HEK293T (cell line): ENCODE results near the gene DOK4.

Experiments
- CTCF ChIA-PET: fragments of 350-600 bp; formaldehyde crosslinking; extraction: SDS; loops from one replicate; lab custom pipeline; 2021; ENCODE audit warnings: antibody characterized with exemption, inconsistent platforms; lab: Yijun Ruan, JAX
- POLR2A ChIA-PET: fragments of 350-600 bp; formaldehyde crosslinking; extraction: SDS; loops from one replicate; lab custom pipeline; 2020; ENCODE audit warnings: antibody characterized with exemption, inconsistent platforms; lab: Yijun Ruan, JAX
- DNase-seq: peaks from one replicate; pipeline ENCODE4 v3.0.0; 2012; ENCODE audit warnings: mixed read lengths; ENCODE audit errors: extremely low spot score
- ARNT ChIP-seq: fragments of 450-650 bp; IDR thresholded peaks from 2 replicates; pipeline ENCODE4 v1.6.1; 2017; ENCODE audit warnings: mild to moderate bottlenecking
- BHLHE40 ChIP-seq: fragments of 450-650 bp; IDR thresholded peaks from 2 replicates; pipeline ENCODE4 v1.6.1; 2016; ENCODE audit warnings: mild to moderate bottlenecking, moderate library complexity, borderline replicate concordance
- CTBP1 ChIP-seq: fragments of 450-650 bp; IDR thresholded peaks from 2 replicates; pipeline ENCODE4 v1.6.1; 2016; ENCODE audit warnings: borderline replicate concordance
- ELF4 ChIP-seq: fragments of 450-650 bp; IDR thresholded peaks from 2 replicates; pipeline ENCODE4 v1.6.1; 2017; ENCODE audit warnings: antibody characterized with exemption
- FOXA1 ChIP-seq: fragments of 450-650 bp; IDR thresholded peaks from 2 replicates; pipeline ENCODE4 v1.6.1; 2016; ENCODE audit warnings: mild to moderate bottlenecking
- FOXK2 ChIP-seq: fragments of 450-650 bp; IDR thresholded peaks from 2 replicates; pipeline ENCODE4 v1.6.1; 2016; ENCODE audit warnings: mild to moderate bottlenecking
- FOXM1 ChIP-seq: fragments of 450-650 bp; IDR thresholded peaks from 2 replicates; pipeline ENCODE4 v1.6.1; 2017; ENCODE audit warnings: mild to moderate bottlenecking, borderline replicate concordance
- HDGF ChIP-seq: fragments of 450-650 bp; IDR thresholded peaks from 2 replicates; pipeline ENCODE4 v1.6.1; 2017; ENCODE audit warnings: antibody characterized with exemption, borderline replicate concordance
- L3MBTL2 ChIP-seq: fragments of 450-650 bp; conservative IDR thresholded peaks from 2 replicates; pipeline ENCODE4 v1.6.1; 2016; ENCODE audit warnings: mild to moderate bottlenecking
- LEF1 ChIP-seq: fragments of 450-650 bp; IDR thresholded peaks from 2 replicates; pipeline ENCODE4 v1.6.1; 2017; ENCODE audit warnings: mild to moderate bottlenecking, borderline replicate concordance
- NFRKB ChIP-seq: fragments of 450-650 bp; IDR thresholded peaks from 2 replicates; pipeline ENCODE4 v1.6.1; 2016; ENCODE audit warnings: mild to moderate bottlenecking, moderate library complexity
- SP1 ChIP-seq: fragments of 450-650 bp; IDR thresholded peaks from 2 replicates; pipeline ENCODE4 v1.6.1; 2017
- SUZ12 ChIP-seq: fragments of 450-650 bp; IDR thresholded peaks from 2 replicates; pipeline ENCODE4 v1.6.1; 2016; ENCODE audit warnings: mild to moderate bottlenecking
- TARDBP ChIP-seq: fragments of 450-650 bp; IDR thresholded peaks from 2 replicates; pipeline ENCODE4 v1.6.1; 2016
- ZNF384 ChIP-seq: fragments of 450-650 bp; IDR thresholded peaks from 2 replicates; pipeline ENCODE4 v1.6.1; 2016
- TF ChIP-seq, protein P1 (sequence below): fragments of 450-650 bp; IDR thresholded peaks from 2 replicates; pipeline ENCODE4 v1.6.1; 2016

Gene DOK4

DNA sequence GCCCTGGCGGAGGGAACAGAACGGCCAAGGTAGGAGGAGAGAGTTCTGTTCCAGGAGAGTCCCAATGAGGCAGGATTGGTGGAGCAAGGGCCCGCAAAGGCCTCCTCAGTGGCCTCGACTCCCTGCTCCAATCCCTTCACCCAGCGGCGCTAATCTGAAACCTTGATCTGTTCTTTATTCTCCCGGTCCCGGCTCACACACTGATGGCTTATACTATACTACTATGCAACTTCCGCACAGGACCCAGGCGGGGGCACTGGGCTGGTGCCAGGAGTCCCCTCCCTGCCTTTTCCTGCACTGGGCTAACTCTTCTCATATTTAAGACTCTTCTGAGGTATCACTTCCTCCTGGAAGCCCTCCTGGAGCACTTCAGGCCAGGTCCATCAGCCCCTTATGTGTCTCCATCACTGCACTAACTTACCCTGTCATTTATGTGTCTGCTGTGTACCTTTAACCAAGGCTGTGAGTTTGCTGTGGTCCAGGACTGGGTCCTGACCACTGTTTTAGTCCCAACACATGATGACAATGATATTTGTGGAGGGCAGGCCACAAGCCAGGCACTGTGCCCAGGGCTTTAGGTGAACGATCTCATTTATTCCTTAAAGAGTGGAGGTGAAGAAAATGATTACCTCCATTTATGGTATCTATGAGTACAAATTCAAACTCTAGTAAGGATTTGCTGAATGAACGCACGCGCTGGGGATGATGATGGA, 43.3 kb upstream of the DOK4 start:
- TF ChIP-seq NFRKB (no peak), SP1 (no peak), TARDBP (no peak), FOXK2 (no peak), ARNT (no peak), FOXM1 (no peak), ZNF384 (no peak), FOXA1 (no peak), HDGF (no peak), SUZ12 (no peak), LEF1 (no peak), ELF4 (no peak), BHLHE40 (no peak), L3MBTL2 (no peak), CTBP1 (no peak)
- TF ChIP-seq, protein P1, sequence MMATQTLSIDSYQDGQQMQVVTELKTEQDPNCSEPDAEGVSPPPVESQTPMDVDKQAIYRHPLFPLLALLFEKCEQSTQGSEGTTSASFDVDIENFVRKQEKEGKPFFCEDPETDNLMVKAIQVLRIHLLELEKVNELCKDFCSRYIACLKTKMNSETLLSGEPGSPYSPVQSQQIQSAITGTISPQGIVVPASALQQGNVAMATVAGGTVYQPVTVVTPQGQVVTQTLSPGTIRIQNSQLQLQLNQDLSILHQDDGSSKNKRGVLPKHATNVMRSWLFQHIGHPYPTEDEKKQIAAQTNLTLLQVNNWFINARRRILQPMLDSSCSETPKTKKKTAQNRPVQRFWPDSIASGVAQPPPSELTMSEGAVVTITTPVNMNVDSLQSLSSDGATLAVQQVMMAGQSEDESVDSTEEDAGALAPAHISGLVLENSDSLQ: no peak
- DNase-seq: no peak
- ChIA-PET CTCF (no interaction called here), POLR2A (no interaction called here)

DNA sequence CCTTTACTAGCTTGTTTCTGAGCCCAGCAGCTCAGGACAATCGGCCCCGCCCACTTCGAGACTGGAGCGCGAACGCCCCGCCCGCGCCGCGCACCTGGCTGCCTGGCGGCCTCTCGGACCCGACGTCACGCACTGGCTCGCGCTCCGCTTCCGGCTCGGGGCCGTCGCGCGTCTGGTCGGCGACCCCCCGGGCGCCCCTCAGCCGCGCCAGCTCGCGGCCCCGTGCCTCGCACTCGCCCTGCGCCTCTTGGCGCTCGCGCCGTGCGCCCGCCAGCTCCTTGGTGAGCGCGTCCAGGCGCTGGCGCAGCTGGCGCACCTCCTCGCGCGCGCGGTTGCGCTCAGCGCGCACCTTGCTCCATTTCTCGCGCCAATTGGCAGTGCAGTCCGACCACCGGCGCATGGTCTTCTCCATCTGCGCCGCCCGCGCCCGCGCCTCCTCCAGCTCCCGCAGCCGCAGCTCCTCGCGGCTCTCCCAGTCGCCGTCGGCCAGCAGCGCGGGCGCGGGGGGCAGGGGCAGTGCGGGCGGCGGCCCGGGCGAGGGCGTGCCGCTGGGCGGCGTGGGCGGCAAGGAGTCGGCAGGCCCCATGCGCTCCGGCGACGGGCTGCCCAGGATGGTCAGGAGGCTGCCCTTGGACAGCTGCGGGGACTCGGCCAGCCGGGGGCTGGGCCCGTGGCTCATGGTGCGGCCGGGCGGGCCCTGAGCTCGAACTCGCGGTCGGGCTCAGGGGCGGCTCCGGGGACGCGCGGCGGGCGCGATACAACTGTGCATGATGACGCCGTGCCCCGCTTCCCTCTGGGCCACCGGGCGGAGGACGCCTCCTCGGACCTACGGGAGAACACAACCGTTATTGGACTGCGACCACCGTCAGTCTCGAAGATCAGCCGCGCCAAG, 42.5 kb upstream of the DOK4 start:
- no peak for DNase-seq
- no peak for TF ChIP-seq ZNF384
- TF ChIP-seq ARNT: no peak
- TF ChIP-seq CTBP1: no peak
- TF ChIP-seq SP1: no peak
- no peak for TF ChIP-seq SUZ12
- no peak for TF ChIP-seq FOXM1
- no peak for TF ChIP-seq ELF4
- no peak for TF ChIP-seq BHLHE40
- no peak for TF ChIP-seq FOXK2
- ChIA-PET POLR2A (no interaction called here), CTCF (no interaction called here)

DNA sequence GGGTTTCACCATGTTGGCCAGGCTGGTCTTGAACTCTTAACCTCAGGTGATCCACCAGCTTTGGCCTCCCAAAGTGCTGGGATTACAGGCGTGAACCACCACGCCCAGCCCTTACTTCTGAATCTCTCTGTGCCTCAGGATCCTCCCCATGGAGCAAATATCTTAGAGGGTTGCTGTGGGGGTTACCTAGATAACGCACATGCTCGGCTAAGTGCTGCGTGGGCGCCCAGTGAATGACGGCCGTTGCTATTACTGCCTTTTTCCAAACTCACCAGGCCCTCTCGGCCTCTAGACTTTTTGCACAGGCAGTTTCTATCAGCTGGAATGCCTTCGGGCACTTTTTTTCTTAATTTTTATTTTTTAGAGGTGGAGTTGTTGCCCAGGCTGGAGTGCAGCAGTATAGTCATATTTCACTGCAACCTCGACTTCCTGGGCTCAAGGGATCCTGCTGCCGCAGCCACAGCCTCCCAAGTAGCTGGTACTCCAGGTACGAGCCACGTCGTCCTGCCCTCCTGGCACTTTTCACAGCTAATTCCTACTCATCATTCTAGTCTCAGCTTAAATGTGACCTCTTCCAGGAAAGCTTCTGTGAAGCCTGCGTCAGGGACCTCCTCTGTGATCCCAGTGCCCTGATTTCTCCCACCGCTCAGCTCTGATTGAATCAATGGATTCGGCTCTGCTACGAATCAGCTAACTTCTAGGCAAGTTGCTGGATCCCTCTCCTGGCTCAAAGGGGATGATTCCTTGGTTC, 41.5 kb upstream of the DOK4 start:
- TF ChIP-seq FOXM1 (no peak), TARDBP (no peak), NFRKB (no peak), CTBP1 (no peak), SP1 (no peak), ARNT (no peak), L3MBTL2 (no peak), LEF1 (no peak), BHLHE40 (no peak), SUZ12 (no peak), FOXA1 (no peak), ELF4 (no peak), FOXK2 (no peak), HDGF (no peak), ZNF384 (no peak)
- TF ChIP-seq, protein P1: no peak
- CTCF ChIA-PET: no interaction called here
- POLR2A ChIA-PET: interaction anchor here (1.0 kb wide), 2 partner anchors 42 to 81 kb away, joined by 3 to 4 read pairs; partner anchors contain the start of genes CIAPIN1, COQ9 and DOK4
- DNase-seq: no peak

DNA sequence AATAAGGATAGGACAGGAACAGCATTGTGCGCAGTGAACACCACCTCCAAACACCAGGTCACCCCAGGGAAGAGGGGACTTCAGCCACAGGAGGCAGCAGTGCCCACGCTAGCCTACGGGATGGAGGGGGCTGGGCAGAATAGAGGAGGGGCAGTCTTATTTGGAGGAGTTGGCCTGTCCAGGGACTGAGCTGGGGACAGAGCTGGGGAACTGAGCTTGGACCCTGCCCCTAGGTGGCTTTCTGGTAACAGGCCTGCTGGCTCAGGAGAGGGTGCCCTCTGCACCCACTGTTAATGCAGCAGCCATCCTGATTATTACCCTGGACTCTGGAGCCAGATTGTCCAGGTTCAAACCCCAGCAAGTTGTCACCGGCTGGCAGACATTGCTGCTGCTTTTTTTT, 40.7 kb upstream of the DOK4 start:
- DNase-seq: no peak

DNA sequence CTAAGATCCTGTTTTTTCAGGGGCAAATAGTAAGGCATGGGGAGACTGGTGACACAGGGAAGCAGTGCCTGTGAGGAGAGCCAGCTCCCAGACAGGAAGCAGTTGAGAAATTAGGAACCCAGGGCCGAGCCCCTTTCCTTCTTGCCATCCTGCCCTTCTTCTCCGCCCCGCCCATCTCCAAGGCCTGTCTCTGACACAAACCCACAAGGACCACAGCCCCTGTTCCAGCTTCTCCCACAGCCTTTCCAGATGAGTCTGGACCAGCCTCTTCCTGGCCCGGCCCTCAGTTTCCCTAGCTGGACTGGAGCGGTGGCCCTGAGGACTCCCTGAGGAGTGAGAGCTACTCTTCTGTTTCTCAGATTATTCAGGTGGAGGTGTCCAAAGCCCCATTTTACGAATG, 40.2 kb upstream of the DOK4 start:
- ChIA-PET POLR2A (interaction anchor here (0.6 kb wide), 1 partner anchor 64 kb away, joined by 3 read pairs; the partner anchor contains the start of gene POLR2C), CTCF (interaction anchor here (0.6 kb wide), 1 partner anchor 114 kb away, joined by 3 read pairs; no protein-coding TSS in a partner anchor)
- TF ChIP-seq TARDBP (no peak), ARNT (no peak), FOXK2 (no peak), L3MBTL2 (no peak), FOXA1 (no peak), ZNF384 (no peak), LEF1 (no peak), NFRKB (no peak)
- no peak for DNase-seq

More for the DNA sequence above, 40.7 kb upstream of the DOK4 start:
- ChIA-PET CTCF (no interaction called here), POLR2A (interaction anchor here (1.0 kb wide), 2 partner anchors 41 to 80 kb away, joined by 3 to 4 read pairs; partner anchors contain the start of genes CIAPIN1, COQ9 and DOK4)
- TF ChIP-seq SUZ12: no peak

DNA sequence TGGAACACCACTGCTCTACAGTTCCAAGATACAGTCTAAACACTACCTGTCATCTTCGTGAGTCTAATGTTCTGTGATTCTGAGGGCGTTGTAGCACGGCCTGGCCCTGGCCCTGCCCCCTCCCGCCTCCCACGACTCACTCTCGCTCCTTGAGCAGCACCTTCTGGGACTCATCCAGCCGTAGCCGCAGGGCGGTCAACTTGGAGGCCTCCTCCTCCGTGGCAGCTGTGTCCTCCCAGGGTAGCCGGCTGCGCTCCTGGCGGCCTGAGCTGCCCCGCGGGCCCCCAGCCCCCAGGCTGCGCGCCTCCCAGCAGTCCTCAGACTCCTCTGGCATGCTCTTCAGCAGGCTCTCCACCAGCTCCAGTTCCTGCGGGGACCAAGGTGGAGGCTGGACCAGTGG, 39.5 kb upstream of the DOK4 start:
- POLR2A ChIA-PET: no interaction called here
- TF ChIP-seq LEF1 (no peak), CTBP1 (no peak), ARNT (no peak), TARDBP (no peak), HDGF (no peak), NFRKB (no peak), FOXA1 (no peak), FOXK2 (no peak), ZNF384 (no peak), ELF4 (no peak), SUZ12 (no peak), FOXM1 (no peak), L3MBTL2 (no peak), BHLHE40 (no peak)
- CTCF ChIA-PET: interaction anchor here (0.6 kb wide), 1 partner anchor 114 kb away, joined by 3 read pairs; no protein-coding TSS in a partner anchor
- DNase-seq: no peak
